ENCODE results near the gene FAM76A.
"Not testable (repeated sequence)": the region's sequence is repeated elsewhere in the genome, so short reads cannot be mapped to it uniquely, and the experiment has no call there.

The FAM76A gene

DNA sequence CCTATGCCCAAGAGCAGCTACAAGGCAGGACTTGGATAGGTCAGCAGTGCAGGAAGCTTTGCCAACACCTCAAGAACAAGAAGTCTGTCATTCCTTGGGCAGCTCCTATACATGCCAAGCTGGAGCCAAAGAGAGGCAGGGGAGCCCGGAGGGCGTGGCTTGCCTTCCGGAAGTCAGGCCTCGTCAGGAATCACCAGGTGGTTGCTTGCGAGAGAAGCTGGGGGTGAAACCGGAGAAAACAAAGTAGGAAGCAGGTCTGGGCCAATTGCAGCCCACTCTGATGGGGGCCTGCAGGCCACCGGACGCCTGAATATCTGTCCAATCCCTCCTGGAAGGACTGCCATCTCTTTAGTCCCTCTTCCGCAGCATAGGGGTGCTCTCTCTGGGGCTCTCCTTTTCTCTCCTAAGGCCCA, 794 bp upstream of the FAM76A start:
- no peak for DNase-seq (ENCODE audit: low read depth, low spot score)

DNA sequence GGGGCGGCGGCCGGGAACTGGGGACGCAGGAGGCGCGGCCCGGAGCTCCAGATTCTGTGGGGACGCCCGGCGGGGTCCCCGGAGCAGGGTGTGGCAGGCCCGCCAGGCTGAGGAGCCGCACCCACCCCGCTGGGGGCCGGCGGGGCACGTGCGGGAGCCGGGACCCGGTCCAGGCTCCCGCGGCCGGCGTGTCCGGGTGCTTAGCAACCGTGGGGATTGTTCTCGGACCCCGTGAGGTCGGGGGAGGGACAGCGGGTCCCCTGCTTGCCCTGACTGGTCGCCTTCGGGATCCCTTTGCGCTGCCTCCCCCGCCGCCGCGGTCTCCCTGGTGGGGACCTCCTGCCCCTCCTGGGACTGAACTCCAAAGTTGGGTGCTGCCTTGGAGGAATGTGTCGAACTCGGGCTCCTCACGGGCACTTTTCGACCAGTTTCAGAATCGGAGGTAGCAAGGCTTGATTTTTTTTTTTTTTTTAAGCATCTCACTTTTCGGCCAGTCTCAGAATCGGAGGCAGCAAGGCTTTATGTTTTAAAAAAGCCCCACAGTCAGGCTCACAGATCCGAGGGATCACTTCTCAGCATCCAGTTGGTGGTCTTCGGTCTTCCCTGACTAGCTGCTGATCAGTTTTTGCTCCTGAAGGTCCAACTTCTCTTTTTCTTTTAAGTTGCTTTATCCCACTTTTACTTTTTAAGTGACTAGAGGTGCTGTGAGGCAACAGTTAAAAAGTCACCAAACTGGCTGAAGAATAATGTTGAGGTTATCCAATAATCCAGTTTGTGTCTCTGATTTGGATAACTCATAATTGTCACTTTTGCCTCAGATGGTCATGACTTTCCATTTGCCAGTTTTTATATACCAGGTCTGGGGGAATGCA, 648 bp downstream of the FAM76A start:
- no peak for DNase-seq (ENCODE audit: low read depth, low spot score)

DNA sequence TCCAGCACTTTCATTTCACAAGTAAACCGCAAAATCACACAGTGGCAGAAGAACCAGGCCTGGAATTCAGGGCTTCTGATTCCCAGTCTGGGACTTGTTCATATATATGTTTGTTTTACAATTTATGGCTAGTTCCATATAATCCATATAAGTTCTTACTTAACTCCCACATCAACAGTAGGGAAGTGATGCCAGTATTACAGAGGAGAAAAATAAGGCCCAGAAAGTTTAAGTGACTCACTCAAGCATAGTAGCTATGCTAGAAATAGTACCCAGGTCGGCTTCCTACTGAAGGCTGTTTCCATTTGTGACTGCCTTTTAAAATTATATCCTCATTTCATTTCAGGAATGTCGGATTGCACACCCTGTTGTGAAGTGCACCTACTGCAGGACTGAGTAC, 1.4 kb downstream of the FAM76A start:
- DNase-seq (ENCODE audit: low read depth, low spot score): no peak

DNA sequence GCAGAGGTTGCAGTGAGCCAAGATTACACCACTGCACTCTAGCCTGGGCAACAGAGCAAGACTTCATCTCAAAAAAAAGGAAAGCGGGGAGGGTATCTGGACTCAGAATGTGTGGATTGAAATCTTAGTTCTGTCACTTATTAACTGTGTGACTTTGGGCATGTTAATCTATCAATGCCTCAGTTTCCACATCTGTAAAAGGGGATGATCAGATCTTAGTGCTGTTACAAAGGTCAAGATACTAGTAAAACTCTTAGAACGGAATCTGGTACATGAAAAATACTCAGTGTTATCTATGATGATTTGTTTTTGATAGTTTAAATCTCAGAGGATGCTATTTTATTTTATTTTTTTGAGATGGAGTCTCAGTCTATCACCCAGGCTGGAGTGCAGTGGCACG, 10.5 kb downstream of the FAM76A start:
- DNase-seq (ENCODE audit: low read depth, low spot score): no peak

DNA sequence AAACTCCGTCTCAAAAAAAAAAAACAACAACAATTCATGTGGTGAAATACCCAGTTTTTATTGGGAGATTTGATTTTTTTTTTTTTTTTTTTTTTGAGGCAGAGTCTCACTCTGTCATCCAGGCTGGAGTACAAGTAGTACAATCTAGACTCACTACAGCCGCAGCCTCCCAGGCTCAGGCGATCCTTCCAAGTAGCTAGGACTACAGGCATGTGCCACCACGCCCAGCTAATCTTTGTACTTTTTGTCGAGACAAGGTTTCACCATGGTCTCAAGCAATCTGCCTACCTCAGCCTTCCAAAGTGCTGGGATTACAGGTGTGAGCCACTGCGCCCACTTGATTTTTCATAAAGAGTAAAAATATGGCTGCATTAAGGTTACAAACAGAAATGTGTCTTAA, 15.4 kb downstream of the FAM76A start:
- no peak for DNase-seq (ENCODE audit: low read depth, low spot score)

DNA sequence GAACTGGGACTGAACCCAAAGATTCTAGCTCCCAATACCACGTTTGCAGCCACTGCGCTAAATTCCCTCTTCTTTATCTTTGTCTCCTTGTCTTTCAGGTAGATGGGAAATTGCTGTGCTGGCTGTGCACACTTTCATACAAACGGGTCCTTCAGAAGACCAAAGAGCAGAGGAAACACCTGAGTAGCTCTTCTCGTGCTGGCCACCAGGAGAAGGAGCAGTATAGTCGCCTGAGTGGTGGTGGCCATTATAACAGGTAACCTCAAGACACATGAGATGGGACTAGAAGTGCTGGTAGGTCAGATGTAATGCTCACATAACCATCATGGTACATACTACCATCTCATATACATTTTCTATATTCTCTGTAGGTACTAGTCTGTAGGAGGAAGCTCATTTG, 18.8 kb downstream of the FAM76A start:
- no peak for DNase-seq (ENCODE audit: low read depth, low spot score)

DNA sequence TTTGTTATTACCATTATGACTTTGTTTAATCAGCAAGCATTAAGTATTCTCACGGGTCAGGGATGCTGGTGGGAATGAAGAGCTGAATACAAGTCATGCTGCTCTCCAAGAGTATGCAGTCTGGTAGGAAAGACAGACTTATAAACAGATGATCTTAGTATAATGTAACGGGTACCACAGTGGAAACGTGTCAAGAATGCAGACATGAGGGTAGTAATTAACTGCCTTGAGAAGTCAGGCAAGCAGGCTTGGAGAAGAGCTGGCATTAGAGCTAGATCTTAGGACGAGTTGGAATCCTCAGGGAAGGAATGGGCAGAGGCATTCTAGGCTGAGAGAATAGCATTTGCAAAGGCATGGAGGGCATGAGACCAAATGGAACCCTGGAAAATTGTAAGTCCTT, 19.7 kb downstream of the FAM76A start:
- no peak for DNase-seq (ENCODE audit: low read depth, low spot score)

DNA sequence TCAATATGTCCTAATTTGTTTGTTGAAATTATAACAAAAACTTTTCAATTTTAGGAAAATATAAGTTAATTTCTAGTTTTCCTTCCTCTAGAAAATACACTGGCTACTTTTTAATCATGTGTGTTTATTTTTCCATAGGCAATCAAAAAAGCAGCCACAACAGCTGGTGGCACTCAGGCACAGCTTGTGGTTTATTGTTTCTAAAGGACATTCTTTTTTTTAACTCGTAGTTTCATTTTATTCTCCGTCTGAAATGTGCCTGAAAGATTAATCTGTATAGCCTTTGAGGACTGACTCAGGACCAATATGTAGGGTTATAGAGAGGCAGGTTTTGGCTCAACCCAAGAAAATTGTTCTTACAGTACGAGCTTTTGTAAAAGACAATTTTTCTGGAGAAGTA, 26.6 kb downstream of the FAM76A start:
- DNase-seq (ENCODE audit: low read depth, low spot score): no peak

DNA sequence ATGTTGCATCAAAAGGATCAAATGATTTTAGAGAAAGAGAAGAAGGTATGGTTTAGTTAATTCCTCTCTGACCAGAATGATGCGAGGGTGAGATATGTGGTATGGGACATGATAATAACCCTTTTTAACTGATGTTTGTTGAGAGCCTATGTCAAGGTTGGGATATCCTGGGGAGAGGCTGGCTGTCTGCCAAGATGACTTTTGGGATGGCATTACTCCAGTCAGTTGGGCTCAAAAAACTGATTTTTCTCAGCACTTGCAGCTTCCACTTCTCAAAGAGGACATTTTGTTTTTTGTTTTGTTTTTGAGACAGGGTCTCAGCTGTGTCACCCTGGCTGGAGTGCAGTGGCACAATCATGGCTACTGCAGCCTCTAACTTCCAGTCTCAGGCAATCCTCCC, 29.5 kb downstream of the FAM76A start:
- DNase-seq (ENCODE audit: low read depth, low spot score): no peak

DNA sequence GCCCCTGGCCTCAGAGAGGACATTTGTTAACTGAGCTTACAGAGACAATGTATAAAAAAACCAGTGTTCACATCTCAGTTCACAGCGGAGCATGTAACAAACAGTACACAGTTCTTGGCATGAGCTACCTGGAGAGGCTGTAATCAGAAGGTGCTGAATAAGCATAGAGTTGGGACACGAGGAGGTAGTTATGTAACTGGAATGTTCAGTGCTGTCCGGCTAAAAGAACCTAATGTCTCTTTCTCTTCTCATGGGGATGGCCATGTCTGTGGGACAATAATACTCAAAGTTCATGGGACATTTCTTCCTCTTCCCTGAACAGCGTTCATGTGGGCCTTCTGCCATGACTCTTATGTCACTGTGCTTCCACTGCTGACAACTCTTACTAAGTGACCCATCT, 30.1 kb downstream of the FAM76A start:
- no peak for DNase-seq (ENCODE audit: low read depth, low spot score)

DNA sequence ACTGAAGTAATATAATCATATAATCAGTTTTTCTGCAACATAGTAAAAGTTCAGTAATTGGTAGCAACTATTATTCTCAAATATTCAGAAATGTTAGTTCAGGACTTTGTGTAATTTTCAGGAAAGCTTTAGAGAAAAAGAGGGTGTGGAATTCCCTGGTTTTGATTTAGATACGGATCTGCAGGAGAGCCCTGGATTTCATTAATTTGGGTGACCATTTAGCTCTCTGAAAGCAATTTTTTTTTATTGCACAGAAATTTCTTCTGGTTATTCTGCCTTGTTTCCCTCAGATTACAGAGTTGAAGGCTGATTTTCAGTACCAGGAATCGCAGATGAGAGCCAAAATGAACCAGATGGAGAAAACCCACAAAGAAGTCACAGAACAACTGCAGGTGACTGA, 33.5 kb downstream of the FAM76A start:
- no peak for DNase-seq (ENCODE audit: low read depth, low spot score)

DNA sequence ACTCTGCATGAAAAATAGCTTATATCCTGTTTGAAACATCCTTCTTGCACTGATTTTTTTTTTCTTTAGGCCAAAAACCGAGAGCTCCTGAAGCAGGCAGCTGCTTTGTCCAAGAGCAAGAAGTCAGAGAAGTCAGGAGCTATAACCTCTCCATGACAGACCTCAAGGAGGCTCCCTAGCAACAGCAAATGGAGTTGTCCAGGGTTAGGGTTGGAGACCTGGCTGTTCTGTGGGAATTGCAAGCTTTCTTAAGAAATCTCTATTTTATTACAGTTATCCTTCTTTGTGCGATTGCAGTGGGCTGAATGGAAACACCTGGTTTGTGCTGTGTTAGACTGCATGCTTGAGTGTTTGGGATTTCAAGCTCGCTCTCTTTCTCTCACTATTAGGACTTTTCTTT, 34.7 kb downstream of the FAM76A start:
- DNase-seq (ENCODE audit: low read depth, low spot score): no peak

DNA sequence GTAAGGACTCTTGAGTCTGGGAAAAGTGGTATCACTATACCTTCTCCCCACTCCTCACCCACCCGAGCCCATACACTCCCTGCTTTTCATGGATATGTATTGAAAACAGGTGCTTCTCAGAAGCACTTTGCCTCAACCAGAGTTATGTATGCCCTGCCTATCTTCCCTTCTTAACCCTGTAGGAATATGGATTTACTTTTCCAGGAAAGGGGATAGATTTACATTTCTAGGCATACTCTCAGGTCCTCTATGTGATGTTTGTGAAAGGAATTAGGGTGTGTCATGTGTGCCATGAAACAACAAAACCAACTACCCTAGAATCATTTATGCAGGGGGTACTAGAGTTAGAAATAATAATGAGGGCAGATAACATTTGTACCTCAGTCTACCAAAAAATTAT, 36.3 kb downstream of the FAM76A start:
- no peak for DNase-seq (ENCODE audit: low read depth, low spot score)

DNA sequence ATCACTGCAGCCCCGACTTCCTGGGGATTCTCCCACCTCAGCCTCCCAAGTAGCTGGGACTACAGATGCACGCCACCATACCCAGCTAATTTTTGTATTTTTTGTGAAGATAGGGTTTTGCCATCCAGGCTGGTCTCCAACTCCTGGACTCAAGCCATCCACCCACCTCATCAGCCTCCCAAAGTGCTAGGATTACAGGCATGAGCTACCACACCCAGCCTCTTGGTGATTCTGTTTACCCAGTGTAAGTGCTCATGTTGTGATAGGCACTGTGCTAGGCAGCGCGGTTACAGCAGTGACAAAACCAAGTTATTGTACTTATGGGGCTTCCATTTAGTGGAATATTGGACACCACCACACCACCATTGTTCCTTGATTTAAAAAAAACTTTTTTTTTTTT, 37.6 kb downstream of the FAM76A start:
- DNase-seq (ENCODE audit: low read depth, low spot score): no peak

DNA sequence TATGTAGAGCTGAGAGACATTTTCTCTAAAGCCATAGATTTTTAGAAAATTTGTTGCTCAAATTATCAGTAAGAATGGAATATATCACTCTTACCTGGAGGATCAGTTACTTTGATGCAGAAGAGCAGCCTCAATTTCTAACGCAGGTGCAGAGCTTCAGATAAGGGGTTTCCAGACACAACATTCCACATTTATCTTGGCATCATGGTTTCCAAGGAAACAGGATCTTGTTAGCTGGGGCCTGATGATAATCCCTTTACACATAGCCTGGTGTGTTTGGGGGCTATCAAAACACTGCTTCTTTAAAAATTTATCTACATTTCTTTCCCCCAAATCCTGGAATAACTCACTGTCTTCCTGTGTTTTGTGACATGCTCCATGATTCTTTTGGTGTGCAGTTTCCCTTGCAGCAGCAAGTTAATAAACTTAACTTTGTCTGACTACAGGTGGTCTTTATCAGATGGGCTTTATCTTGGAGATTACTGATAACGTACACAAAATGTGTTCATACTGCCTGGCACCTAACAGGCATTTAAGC, 44.6 kb downstream of the FAM76A start:
- DNase-seq (ENCODE audit: low read depth, low spot score): no peak

DNA sequence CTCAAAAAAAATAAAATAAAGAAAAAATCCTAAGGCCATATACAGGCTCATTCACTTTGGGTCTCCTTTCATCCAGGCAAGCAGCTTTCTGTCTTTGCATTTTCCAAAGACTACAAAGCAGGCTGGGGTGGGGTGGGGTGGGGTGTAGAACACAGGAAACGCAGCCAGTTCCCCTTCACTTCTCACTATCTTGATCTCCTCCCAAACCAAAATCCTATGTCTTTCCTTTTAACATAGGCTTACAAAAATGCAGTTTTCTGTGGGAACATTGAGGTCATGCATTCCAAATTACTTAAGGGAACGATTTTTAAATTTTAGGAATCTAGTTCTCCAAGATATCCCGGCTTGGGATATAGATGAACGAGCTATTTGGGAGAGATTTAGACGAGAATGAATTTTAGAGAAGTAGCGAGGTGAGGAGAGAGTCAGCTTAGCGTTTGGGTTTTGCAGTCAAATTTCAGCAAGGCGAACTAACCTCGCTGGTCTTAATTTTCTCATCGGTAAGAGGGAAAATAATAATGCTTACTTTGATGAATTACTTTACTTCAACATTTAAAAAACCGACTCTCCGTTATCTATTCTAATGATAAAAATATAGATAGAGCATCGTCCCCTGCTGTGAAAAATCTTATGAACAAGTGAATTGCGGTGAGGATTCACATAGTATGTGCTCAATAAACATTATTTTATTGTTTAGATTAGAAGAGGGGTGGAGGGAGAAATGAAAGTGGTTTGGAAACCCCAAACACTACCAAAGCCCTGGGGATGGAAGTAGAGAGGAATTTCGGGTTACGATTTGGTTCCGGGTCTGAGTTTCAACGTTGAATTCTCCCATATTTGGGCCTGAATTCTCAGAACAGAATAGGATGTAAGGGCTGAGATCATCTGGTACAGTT, 46.5 kb downstream of the FAM76A start:
- DNase-seq (ENCODE audit: low read depth, low spot score): no peak

DNA sequence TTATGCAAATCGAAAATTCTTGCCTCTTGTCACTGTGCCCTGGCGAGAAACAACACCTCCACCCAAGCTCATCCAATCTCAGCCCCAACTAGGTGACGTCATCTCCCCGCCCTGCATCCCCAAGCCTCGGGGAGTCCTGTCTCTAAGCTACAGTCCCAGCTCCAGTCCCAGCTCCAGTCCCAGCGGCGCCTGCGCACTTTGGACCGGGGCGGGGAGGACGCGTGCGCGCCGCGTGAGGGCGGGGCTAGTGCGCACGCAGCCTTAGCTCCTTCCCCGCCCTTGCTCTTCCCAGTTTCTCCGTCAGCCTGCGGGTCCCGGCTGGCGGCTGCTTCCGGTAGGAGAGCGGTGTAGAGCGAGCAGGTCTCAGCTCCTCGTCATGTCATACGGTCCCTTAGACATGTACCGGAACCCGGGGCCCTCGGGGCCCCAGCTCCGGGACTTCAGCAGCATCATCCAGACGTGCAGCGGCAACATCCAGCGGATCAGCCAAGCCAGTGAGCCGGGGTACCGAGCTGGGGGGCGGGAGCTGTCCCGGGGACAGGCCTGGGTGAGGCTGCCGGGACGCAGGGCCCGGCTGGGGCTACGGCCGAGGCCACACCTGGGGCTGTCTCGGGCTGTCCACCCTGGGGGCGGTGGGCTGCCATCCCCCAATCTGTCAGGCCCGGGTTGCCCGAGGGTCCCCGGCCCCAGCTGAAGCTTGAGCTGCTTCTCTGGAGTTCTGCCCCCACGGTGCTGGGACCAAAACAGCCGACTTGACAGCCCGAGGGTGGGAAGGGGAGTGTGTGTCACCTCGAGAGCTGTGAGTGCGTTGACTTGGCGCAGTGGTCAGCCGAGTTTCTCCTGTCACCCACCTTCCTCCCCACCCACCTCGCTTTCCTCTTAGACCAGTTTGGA, 47.4 kb downstream of the FAM76A start, which contains the start of gene STX12:
STX12 (plus strand) TSS at position 288 of the 894 bp plus-strand sequence; CDS start at position 377, 89 bp downstream.
- DNase-seq (ENCODE audit: low read depth, low spot score): peak; percentile 100

DNA sequence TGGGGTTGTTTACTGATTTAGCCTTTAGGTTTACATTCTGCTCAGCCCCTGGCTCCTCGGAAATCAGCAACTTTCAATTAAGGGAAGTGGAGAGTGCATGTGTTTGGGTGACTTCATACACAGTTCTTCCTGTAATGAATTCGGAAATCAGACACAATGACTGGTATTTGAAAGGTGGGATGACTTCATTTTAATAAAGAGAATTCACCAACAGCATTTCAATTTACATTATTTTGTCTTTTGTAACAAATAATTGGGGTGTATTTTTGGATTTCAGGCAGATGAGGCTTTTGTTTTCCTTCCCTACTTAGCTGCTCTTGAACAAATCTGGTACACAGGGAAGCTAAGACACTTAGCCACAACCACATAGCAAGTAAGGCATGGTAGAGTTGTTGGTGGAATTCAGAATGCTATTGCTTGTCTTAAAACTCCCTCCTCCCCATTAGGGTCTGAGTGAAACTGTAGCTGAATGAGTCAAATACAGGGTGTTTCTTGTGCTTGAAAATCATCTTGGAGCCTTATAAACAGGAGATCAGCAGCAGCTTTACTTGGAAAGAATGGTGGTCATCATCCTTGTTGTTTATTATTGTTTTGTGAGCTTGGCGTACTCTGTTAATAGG, 48.2 kb downstream of the FAM76A start:
- no peak for DNase-seq (ENCODE audit: low read depth, low spot score)

DNA sequence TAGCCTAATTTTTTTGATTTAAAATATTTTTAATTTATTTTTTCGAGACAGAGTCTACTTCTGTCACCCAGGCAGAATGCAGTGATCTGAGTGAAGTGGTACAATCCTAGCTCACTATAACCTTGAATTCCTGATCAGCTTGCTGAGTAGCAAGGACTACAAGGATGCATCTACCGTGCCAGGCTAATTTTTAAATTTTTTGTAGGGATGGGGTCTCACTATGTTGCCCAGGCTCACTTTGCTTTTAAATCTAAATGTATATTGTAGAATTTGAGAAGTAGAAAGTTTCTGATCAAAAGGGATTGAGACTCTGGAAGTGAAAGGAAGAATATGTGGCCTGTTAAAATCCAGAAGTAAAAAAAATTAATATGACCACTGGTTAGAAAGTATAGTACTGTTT, 48.9 kb downstream of the FAM76A start:
- no peak for DNase-seq (ENCODE audit: low read depth, low spot score)

DNA sequence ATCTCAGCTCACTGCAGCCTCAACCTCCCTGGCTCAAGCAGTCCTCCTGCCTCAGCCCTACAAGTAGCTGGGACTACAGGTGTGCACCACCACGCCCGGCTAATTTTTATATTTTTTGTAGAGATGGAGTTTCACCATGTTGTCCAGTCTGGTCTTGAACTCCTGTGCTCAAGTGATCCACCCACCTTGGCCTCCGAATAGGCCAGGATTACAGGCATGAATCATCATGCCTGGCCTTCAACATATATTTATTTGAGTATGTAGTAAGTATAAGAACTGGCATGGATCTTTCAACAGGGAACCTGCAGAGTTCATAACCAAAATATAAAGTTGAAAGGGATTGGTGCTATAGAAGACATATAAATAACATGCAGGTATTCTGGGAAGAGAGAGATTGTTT, 49.6 kb downstream of the FAM76A start:
- DNase-seq (ENCODE audit: low read depth, low spot score): not testable (repeated sequence)

DNA sequence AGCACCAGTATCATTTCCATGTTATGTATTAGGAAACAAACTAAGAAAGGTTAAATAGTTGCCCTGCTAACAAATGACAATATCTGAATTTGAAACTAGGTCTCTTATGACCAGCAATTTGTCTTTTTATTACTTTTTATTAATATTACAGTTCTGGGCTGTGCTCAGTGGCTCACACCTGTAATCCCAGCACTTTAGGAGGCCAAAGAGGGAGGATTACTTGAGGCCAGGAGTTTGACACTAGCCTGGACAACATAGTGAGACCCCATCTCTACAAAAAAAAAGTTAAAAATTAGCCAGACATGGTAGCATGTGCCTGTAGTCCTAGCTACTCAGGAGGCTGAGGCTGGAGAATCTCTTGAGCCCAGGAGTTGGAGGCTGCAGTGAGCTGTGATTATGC, 50.5 kb downstream of the FAM76A start:
- not testable (repeated sequence) for DNase-seq (ENCODE audit: low read depth, low spot score)
